T-helper 1 cell treated with Interleukin-12 subunit alpha and Interleukin-12 subunit beta and Interleukin-4 antibody, amounts not matched to agents 30 ng/mL and 1 ng/mL, for 36 hours (primary cell): Measurements from ENCODE around the gene HOXC13. TPM values are rescaled to one million over a fixed set of nuclear protein-coding genes. Genes with fewer than 3 reads are reported as not detected.

Experiments
- intact Hi-C: fragments of 100-400 bp; cut with micrococcal nuclease; formaldehyde crosslinking; loops from one replicate; pipeline ENCODE4 v1.15.1; 2024
- total RNA-seq: library from RNA; stranded (reverse); gene quantifications from 2 replicates; pipeline ENCODE4 v1.2.3, GENCODE V29; 2022

The HOXC13 gene
- total RNA-seq, 1 donor from 2014 or later, result not detected

DNA sequence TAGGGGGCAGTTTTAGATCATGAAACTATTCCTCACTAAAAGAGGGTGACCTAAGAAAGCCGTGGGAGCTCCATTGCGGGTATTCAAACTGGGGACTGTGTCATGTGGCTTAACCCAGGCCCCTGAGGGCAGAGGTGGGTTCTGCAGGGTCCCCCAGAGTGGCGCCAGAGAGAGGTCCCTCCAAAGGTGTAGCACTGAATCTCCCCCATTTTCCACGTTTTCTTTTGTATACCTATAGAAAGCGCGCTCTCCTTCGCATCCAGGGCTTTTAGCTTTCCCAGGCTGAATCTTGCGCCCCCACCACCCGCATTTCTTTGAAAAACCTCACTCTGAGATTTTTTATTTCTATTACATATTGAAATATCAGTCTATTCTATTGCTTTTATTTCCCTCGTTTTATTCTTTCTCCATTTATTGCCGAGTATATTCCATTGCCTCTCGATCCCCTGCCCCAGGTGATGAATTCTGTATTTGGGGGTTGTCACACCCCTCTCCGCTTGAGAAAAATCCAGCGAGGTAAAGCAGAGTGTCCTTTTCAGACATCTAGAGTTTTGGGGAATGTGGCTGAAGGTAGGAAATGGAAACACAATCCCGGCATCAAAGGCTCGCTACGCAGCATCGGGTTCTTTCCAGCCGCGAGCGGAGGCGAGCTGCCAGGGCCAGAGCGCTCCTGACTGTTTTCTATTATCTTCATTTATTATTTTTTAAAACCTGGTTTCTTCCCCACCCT is 870 bp upstream of the HOXC13 start:
- intact Hi-C loops, result loop anchor here (5.0 kb wide), 2 partner anchors 35 to 115 kb away; partner anchors contain the start of genes HOTAIR, HOXC11 and HOXC4

DNA sequence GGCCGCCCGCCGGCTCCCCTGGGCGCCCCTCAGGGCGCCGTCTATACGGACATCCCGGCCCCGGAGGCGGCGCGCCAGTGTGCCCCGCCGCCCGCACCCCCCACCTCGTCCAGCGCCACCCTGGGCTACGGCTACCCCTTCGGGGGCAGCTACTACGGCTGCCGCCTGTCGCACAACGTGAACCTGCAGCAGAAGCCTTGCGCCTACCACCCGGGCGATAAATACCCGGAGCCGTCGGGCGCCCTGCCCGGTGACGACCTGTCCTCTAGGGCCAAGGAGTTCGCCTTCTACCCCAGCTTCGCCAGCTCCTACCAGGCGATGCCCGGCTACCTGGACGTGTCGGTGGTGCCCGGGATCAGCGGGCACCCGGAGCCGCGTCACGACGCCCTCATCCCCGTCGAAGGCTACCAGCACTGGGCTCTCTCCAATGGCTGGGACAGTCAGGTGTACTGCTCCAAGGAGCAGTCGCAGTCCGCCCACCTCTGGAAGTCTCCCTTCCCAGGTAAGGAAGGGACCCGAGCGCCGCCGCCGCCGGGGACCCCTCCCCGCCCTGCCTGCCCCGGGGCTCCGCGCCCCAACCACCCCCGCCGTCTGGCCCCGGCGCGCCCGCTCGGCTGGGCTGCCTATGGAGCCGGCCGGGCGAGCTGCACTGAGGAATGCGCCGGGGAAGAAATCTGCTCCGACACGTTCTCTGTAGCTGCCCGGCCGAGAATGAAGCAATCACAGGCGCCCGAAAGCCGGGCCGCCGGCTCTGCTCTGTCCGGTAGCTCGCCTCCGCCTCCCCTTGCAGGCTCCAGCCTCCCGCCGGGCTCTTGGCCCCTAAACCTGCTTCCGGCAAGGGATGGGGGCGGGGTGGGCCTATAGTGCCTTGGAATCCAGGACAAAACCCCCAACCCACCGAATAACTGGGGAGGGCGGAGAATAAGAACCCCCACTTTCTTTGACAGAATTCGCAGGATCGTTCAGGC is 794 bp downstream of the HOXC13 start:
- intact Hi-C loops, result loop anchor here (5.0 kb wide), 2 partner anchors 33 to 113 kb away; partner anchors contain the start of genes HOTAIR, HOXC11 and HOXC4

DNA sequence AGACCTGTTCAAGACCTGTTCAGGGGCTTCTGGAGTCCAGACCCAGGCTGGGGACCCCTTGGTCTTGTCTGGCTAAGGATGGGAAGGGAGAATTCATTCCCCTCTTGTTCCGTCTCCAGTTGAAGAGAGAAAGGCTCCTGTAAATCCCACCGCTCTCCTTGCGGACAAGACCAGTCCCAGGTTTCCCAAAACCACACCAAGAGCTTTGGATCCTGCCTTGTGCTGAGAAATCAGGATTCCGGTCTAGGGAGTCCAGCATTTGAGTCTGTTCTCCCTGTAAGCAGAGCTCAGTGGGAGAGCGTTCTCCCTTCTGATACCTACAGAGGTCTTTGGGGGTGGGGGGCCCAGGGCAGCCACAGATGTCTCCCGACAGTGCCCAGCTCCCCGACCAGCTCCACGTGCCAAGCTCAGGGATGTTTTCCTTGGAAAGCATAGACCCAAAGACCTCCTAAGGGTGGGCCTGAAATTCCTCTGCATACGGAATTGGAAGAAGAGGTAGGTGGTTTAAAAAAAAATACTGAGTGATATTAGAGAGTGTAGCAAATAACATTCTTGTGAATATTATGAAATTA is 1.9 kb downstream of the HOXC13 start:
- intact Hi-C loops, result no loop called here

DNA sequence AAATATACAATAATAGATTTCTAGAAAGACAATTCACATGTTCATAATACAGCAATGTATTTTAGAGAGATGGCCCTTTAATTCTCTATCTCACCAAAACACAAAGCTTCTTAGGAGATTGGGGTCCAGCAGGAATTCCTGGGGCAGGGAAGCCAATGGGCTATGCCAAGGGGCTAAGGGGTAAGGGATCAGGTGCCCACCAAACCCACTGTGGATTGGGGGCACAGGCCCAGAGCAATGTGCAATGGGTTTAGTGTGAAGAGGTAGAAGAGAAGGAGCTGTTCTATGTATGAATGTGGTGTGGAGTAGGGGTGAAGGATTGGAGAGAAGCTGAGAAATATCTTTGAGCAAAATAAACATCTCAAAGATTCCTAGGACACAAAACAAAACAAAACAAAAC is 2.6 kb downstream of the HOXC13 start:
- intact Hi-C loops, result no loop called here

DNA sequence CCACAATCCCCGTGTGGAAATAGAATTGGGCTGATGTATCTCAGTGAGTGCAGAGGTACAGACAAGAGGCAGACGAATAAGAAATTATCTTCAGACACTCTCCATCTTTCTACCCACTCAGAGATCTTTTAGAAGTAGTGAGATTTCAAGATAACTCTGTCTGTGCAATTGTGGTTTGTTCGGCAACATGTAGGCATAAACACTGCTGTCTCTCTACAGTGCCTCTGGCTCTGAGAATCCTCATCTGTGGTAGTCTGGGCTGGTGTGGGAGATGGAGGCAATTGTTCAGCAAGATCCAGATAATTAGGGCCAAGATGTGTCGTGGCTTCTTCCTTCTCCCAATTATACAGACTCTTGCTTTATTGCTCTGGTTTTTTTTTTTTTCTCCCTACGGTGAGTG is 3.1 kb downstream of the HOXC13 start:
- intact Hi-C loops, result no loop called here

DNA sequence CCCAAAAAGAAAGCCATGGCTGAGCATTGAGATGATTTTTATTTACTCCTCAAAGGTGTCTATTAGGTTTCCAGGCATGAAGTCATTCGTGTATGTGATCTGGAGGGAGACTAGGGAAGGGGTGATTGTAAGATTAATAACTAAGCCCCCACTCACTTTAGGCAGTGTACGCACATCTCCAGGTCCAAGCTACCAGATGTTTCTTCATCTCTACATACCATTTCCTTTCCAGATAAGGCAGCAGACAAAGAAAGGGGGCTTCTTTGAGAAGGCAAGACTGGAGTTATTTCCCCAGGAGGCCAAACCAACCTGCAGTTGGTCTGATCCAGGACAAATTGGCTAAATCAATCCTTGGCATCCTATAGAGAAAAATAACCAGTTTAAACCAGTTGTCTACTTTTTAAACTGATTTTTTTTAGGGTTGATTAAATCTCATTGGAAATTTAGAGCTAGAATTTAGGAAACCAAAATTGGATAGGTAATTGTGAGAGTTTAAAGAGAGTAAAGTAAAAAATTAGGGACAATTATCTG is 3.9 kb downstream of the HOXC13 start:
- intact Hi-C loops, result no loop called here

DNA sequence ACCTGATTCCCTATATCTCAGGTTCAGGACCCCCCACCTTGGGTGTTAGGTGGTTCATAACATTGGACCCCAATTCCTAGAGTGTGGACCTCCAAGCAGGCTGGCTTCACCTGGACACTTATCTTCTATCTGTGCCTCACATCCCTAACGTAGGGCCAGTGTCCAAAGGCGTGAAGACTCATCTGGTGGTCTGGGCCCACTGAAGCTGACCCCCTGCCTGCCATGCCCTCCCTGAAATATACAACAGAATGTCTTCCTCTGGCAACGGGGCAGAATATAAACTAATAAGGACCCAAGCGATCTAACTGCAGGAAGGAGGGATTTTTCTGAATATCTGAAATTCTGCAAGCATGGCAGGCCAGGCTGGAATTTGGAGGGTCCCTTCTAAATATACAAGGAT is 5.6 kb downstream of the HOXC13 start:
- intact Hi-C loops, result no loop called here

DNA sequence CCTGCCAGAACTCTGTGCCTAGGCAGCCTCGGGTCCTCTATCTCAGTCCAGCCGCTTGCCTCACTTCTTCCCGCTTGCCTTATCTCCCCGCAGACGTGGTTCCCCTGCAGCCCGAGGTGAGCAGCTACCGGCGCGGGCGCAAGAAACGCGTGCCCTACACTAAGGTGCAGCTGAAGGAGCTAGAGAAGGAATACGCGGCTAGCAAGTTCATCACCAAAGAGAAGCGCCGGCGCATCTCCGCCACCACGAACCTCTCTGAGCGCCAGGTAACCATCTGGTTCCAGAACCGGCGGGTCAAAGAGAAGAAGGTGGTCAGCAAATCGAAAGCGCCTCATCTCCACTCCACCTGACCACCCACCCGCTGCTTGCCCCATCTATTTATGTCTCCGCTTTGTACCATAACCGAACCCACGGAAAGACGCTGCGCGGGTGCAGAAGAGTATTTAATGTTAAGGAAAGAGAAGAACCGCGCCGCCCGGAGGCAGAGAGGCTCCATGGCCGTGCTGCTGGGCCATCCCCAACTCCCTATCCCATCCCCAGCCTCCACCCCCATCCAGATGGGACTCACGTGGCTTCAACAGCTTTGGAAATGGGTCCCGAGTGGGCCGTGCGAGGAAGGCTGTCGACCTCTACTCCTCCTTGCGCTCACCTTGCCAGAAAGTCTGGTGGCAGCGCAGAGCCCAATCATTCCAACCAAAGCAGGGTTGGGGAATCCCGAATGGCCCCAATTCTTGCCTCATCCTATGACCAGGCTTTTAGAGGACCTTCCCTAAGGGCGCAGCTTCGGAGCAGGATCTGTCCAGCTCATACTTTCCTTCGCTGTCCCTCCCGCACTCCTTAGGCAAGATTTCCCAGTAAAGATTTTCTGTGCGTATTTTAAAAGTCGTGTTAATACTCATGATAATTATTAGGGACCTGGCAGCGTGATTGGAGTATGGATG is 6.5 kb downstream of the HOXC13 start:
- intact Hi-C loops, result no loop called here

DNA sequence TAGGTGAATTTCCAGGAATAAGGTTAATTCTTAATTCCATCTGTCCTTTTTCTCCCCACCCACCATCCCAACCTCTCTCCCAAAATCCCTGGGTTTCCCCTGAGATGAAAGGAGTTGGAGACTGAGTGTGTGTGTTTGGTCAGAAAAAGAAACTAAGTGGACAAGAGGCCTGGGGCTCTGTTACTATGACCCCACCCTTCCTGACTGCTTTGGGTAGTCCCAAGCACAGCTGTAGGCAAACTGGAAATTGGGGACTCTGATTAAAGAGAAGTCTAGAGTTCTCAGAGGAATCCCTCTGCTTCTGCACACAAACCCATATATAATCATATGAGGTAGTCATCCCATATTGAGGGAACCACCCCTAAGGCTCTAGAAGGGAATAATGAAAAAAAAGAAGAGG is 9.1 kb downstream of the HOXC13 start:
- intact Hi-C loops, result no loop called here

DNA sequence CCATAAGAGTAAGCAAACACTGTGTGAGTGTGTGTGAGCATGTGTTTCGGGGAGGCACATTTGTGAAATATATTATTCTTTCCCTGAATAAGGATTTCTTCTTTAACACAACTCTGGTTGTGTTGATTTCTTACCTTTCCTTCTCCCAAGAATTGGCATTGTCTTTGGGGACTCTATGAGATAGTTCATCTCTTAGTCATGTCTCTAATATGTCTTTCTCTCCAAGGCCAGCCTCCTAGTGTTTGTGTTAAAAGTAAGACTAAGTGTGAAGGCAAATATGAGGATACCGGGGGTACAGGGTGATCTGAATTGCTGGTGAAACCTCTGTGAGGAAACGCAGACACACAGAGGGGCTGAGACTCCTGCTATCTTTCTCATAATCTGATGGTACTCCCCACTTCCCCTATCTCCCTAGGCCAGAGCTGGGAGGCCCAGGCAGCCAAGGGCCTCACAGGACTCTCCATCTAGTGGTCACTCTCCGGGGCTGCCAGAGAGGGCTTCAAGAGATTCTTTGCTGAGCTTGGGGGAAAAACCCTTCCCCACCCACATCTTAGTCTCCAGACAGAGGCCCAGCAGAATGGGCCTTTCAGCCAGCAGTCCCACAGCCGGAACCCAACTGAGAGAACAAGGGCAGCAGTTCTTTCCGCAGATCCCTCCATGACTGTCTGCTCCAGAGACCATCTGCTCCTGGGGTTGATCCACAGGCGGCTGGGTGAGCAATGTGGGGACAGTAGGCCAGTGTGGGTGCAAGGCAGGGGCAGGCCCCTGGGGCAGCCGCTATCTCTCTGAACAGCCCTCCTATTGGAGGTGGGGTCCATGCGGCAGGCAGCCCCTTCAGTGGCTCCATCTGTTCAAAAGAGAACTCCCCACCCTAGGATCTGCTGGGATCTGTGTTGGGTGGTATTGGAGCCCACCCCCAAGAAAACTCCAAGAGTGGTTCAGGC is 10.3 kb downstream of the HOXC13 start:
- intact Hi-C loops, result no loop called here

DNA sequence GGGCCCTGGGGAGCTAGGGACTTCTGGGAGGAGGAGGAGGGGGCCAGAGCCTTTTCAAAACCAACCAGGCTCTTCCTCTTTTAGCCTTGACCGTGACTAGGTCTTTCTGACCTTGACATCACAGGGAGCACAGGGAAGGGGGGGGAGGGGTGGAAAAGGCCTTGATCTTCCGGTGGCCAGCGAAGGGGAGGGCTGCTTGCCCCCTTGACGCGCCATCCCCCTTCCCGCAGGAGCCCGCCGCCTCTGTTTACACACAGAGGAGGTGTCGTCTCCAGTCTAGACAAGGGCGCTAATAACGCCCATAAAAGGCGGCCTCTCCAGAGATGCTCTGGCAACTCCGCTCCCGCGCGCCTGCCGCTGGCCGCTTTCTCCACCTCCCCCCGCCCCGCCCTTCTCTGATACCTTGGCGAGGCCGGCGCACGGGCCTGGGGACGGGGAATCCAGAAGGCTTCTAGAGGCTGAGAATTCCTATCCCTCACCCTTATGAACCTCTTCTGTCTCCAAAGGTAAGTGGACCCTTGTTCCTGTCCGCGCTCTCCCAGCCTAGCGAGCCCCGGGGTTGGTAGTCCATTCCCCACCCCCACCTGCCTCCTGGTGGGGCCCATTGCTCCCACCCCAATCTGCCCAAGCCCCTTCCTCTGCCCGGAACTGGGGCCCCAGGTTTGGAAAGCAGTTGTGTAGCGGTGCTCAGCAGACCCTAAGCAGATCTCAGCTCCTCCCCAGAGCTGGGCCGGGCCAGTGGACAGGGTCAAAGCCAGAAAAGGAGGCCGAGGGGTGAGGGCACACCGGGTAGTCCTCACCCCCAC is 11.2 kb downstream of the HOXC13 start:
- intact Hi-C loops, result loop anchor here (5.0 kb wide), 1 partner anchor 37 kb away; the partner anchor contains the start of gene HOXC10

DNA sequence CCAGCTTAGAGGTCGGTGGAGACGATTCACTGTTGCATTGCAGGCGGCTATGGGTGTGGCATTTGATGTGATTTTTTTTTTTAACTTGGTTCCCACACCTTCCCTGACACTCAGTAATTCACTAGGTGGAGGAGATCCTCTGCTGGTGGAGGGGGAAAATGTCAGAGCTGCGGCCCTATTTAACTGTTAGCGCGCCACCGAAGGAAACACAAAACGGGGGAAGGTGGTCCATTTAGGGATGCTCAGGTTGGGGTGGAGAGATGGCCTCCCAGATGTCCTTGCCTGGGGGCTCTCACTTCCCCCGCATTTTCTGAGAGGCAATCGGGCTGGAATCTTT is 11.8 kb downstream of the HOXC13 start:
- intact Hi-C loops, result loop anchor here (5.0 kb wide), 1 partner anchor 37 kb away; the partner anchor contains the start of gene HOXC10

DNA sequence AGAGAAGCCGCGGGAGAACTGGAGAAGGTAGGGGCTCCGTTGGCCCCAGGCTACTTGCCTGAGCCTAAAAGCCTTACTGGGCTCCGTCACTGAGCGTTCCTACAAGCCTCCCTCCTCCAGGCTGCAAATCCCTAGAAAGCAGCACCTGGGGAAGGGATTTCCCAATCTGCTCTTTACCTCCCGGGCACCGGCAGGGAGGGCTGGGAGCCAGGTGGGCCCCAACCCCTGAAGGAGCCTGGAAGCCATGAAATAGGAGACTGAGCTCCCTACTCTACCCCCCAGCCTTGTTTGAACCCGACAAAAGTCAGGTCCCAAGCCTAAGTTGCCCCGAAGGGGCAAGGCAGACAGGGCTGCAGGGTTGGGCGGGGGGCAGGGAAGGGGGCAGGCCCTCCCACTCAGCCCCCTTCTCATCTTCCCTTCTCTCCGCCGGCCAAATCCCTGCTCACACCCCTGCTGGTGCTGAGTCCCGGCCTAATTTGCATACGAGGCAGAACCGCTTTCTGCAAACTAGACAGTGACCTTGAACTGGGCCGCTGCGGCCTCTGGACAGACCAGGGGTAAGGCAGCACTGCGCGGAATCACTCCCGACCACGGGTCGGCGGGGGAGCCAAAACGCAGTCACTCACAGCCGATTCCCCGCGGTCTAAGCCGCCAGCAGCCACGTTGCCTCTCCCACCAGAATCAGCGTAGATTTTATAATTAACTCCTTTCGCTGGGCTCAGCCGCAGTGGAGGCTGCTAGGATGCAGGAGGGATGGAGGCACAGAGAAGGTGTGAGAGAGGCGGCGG is 12.4 kb downstream of the HOXC13 start:
- intact Hi-C loops, result loop anchor here (5.0 kb wide), 1 partner anchor 36 kb away; the partner anchor contains the start of gene HOXC10

DNA sequence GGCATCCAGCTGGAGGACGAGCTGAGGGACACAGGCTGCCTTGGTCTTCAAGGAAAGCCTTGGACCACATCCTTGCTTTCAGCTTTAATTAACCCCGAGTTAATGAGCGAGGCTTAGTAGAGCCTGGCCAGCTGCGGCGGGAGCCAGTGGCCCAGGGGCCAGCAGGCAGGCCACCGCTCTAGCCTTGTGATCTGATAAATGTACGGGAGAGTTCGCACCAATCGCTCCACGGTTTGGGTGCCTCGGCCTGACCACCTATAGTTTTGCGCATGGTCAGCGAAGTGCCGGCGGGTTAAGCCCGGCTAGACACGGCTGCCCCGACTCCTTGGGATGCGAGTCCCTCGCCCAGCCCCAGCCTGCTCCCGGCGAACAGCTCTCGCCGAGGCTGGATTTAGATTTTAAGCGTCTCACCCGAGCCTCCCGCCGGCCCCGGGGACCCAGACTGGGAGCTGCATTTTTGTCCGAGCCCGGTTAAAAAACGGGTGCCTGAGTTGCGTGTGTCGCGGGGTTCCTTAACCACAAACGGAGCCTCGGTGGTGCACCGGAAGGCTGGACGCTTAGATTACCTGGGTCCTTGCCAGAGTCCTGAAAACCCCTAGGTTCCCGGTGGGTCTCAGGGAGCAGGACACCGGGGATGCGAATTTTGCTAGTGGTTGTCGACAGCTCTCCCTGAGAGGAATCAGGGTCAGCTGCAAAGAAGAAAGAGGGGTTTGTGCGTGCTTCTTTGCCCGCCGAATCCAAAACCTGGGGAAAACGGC is 13.1 kb downstream of the HOXC13 start:
- intact Hi-C loops, result loop anchor here (5.0 kb wide), 1 partner anchor 36 kb away; the partner anchor contains the start of gene HOXC10

DNA sequence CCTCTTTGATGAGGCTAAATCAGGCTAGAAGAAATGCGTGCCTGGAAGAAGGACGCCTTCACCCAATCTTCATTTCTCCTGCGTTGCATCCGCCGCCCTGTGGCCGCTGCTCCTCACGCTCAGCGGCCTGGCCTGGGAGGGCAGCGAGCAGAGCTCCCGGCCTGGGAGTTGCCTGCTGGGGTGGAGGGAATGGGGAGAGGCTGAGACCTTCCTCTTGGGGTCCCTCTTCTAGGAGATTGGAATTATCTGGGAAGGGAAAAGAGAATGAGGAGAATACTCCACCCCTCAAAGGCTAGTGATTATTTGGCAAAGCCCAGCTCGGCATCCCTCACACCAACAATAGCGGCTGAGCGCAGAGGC is 13.7 kb downstream of the HOXC13 start:
- intact Hi-C loops, result loop anchor here (5.0 kb wide), 1 partner anchor 35 kb away; the partner anchor contains the start of gene HOXC10

DNA sequence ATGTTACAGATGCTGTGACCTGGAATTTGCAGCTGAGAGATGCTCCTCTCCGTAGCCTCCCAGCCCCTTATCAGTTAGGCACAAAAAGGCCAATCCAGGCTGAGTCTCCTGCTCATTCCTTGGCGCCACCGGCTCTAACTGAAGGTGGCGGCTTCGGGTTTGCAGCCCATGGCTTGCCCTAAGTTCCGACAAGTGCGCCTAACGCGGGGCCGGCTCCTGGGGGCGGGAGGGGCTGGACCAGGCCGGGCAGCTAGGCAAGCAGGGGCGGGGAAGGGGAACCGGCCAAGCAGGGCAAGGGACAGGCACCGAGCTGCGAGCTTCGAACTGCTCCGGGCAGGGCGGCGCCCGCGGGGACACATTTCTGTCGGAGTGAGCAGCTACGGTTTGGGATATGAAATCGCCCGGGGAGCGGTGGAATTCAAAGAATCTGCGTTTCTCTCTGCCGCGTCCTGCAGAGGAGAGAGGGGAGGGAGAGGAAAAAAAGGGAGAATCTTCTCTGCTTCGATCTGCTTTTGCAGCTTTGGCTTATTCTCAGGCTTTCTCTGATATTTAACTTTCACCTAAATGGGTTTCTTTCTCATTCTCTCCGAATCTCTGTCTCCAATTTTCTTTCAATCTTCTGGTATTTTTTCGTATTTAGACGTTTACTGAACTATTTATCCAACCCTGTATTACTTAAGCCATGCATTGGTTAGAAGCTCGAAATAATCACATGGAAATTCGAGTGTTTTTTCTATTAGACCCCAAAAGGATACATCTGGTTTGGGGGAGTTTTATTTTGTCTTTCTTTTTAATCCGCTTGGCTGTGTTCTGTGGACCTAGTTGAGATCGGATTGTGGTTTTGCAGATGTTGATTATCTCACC is 14.5 kb downstream of the HOXC13 start:
- intact Hi-C loops, result loop anchor here (5.0 kb wide), 1 partner anchor 34 kb away; the partner anchor contains the start of gene HOXC10
